GM18861 (cell line): ENCODE results near the gene C16orf96.
A peak's percentile ranks its signal among the peaks of the same experiment; 100 is the strongest.

Experiments used
- ATAC-seq: cut with Tn5 transposase; IDR thresholded peaks from one replicate; pipeline ENCODE4 v1.9.1; 2021; ENCODE audit not compliant: unreplicated experiment

C16orf96 gene

DNA sequence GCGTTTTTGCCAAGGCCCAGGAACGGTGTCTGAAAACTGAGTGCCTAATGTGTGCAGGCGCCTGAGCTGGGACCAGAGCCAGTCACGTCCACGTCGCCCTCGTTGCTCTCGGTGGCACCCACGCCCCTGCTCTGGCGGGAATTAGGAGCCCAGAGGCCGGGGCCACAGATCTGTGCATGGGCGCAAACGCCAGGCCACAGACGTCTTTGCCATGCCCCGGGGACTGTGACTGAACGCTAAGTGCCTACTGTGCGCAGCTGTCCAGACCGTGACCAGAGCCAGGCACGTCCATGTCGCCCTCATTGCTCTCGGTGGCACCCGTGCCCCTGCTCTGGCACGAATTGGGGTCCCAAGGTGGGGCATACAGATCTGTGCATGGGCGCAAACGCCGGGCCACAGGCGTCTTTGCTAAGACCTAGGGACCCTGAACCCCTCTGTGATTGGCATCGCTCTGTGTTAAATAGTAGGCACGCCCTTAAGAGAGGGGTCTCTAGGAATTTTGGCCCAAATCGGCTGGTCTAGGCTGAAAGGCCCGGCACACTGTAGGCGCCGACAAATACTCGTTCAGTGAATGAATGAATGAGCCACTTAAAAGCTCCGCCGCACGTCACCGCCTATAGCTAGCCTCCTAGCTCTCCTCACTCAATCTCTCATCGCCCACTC, 59.4 kb downstream of the C16orf96 start:
- ATAC-seq = no peak

DNA sequence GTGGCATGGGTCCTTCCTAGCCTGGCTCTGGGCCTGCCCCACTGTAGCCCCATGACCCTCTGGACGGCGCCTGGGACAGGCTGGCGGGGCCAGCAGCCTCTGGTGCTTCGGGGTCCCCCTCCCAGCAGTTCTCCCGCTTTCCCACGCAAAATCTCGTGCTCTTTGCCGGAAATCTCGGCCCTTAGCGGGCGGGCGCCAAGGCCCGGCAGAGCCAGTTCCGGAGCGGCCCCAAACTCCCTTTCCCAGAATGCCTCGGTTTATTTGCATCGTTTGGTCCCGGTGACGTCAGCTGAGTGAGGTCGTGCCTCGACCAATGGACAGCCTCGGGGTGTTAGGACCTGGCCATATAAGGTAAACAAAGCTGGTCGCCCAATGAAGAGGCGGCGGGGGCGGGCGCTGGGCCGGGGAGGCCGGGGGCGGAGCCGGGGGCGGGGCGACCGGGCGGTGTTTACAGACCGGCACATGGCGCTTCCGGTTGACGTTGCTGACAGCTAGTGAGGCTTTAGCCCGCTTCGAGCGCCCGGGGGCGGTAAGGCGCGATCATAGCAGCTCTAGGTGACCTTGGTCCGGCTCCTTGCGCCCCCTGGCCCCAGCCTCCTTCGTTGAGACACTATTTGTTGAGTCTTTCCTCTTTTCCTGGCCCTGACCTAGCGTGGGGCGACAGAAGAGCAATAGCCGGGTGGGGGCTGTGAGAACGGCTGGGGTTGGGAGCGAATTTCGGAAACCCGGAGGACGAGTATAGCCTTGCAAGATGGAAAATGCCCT, 60.1 kb downstream of the C16orf96 start:
- ATAC-seq = peak; percentile 62

DNA sequence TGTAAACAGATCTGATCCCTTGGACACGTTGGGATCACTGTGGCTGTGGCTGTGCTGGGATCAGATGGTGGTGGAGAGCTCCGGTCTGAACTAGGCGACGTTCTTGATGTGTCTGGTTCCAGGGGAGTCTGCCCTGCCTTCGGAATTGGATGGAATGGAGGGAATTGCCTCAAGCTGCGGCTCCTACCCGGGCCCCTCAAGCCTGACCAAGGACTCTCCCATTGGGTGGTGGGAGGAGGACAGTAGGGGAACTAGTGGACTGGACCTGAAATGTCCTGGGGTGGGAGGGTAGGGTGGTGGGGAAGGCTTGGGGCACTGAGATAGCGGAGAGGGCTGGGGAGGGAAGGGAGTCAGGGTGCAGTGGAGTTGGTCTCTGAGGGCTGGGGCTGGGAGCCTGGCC, 61.7 kb downstream of the C16orf96 start:
- no peak for ATAC-seq

DNA sequence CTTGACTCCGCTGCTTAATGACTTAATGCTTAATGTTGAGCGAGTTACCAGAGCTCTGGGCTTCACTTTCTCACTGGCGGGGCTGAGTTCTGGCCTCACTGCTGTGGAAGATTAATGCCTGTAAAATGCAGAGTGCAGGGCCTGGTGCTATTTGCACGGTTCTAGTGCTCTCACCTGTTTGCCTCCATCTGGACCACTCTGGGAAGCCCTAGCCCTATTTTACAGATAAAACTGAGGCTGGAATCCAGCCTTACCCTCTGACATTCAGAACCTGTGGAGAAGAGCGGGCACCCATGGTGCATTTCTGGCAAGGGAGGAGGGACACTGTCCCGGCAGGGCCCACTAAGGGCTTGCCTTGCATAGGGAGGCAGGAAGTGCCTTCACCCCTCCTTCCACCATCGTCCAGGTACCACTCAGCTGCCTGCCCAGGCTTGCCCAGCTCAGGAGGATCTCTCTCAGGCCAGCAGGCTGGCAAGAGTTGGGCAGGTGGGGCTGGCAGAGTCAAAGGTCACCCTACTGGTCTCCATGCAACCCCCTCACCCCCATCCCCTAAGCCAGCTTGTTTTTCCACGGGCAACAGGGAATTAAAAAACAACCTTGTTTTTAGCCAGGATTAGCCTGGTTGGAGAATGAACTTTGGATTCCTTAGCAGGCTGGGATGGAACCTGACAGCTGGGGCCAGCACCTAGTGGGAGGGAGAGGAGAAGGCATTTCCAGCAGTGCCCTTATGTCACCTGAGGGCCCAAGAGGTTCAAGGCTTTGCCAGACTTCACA, 62.7 kb downstream of the C16orf96 start:
- no peak for ATAC-seq

DNA sequence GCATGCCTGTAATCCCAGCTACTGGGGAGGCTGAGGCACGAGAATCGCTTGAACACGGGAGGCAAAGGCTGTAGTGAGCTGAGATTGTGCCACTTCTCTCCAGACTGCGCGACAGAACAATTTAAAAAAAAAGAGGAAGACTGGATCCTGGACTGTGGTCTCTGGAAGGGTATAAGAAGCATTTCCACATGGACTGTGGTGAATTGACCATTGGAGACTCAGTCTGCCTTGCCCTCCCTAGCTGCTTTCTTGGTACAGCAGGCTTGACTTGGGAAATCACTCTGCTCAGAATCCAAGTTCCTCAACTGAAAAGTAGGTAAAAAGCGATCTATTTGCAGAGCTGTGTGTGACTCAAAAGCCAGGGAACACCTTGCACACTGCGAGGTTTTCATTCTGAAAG, 67.5 kb downstream of the C16orf96 start:
- no peak for ATAC-seq

DNA sequence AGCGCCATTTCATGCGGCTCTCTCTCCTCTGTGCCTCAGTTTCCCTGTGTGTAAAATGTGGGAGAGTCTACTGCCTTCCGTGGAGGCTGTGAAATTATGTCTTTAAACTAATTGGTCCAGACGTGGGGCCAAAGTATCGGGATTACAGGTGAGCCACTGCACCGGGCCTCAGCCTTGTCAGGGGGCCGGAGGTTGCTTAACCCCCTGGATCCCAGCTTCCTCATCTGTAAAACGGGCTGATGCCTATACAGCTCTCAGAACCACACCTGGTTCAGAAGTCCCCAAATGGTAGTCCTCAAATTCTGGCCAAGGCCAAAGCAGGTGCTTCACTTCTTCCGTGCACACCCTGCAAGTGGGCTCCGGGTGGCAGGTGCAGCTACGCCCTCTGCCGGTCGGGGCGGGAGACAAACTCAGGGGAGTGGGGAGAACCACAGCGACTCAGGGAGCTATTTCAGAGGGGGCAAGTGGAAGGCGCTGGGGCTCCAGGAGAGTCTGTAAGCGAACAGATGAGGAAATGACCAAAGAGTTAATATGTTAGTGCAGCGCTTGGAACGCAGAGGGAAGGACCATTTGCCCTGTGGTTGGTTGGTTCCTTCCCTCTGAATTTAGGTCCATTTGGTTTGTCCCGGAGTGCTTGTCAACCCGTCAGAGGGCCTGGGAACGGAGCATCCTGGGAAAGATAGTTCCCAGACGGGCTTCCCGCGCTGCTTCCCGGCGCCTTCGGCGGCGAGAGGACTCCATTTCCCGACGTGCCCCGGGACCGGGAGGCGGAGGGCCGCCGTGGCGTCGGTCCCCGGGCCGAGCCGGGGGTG, 68.1 kb downstream of the C16orf96 start, which contains the start of gene MGRN1:
Gene MGRN1 (plus strand): TSS at position 812 of the 812 bp plus-strand sequence. CDS start 135 bp downstream, outside the sequence.
- ATAC-seq = peak; percentile 66

DNA sequence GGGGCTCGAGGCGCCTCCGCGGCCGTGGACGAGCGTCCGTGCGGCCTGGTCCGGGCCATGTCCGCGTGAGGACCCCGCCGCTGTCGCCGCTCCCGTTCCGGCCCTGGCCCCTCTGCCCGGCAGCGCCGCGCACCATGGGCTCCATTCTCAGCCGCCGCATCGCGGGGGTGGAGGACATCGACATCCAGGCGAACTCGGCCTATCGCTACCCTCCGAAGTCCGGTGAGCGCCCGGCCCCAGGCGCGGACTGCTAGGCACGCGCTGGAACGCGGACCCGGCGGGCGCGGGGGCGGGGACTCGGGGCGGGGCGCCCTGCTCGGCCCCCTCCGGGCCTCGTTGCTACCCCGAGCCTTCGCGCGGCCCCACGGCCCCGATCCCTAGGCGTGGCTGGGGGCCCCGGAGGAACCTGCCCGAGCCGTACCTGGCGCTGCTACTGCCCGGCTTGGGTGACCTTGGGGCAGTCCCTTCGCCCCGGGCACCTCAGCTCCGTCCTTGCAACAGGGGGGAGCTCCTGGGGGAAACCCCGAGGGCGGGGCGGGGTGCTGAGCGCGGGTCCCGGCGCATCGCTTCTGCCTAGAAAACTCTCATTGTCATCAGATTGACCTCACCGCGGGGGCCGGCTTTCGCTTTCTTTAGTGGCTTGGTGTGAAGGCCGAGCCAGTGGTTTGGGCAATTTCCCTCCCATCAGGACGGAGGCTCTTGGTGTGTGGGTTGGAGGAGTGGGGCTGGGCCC, 68.9 kb downstream of the C16orf96 start:
- ATAC-seq = peak; percentile 31

DNA sequence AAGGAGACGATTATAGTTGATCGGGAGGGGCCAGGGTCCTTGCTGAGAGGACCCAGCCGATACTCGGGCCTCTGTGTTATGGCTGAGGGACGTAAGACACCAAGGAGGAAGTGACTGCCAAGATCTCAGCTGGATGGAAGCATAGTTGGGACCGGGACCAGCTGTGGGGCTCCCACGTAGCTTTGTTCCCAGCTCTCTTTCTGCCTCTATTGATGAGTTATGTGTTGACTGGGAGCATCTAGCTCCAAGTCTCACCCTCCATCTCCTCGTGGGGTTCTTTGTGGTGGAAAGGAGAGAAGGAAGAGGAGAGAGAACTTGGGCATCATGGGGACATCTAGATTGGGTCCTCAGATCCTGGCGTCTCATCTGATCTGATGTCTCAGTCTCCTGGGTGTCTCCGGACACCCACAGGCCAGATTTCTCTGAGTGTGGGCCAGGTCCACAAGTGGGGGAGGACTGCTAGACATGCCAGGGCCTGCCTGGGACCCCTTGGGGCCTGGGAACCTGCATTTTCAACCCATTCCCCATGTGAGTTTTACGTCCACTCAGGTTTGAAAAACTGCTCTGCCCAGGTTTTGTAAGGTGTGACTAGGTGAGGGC, 69.5 kb downstream of the C16orf96 start:
- ATAC-seq = no peak

DNA sequence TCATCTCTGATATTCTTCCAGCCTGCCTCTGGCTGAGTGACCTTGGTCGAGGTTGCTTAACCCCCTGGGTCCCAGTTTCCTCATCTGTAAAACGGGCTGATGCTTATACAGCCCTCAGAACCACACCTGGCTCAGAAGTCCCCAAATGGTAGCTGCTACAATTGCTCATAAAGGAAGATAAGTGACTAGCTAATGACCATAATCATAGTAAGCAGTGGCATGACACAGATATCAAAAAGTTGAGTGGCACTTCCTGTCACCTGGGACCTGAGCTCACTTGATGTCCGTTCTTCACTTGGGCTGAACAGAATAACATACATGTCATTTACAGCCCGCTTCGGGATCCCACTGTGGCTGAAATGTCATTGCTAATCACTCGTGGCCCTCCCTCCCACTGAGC, 70.3 kb downstream of the C16orf96 start:
- ATAC-seq = no peak

DNA sequence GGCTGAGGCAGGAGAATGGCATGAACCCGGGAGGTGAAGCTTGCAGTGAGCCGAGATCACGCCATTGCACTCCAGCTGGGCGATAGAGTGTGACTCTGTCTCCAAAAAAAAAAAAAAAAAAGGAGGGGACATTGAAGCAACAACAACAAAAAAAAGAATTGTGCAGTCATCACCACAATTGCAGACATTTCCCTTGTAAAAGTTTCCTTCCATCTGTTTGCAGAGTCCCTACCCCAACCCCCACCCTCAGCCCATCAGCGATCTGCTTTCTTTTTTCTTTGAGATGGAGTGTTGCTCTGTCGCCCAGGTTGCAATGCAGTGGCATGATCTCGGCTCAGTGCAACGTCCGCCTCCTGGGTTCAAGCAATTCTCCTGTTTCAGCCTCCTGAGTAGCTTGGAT, 72.1 kb downstream of the C16orf96 start:
- no peak for ATAC-seq

DNA sequence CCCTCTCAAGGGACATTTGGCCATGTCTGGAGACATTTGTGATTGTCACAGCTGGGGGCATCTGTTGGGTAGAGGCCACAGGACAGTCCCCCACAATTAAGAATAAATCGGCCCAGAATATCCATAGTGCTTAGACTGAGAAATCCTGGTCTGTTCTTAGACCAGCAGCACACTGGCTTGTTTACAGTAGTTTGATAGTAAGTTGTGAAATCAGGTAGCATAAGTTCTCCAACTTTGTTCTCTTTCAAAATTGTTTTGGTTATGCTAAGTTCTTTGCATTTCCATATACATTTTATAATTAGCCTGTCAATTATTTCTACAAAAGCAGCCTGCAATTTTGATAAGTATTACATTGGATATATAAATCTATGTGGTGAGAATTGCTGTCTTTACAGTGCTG, 75.3 kb downstream of the C16orf96 start:
- ATAC-seq = no peak

DNA sequence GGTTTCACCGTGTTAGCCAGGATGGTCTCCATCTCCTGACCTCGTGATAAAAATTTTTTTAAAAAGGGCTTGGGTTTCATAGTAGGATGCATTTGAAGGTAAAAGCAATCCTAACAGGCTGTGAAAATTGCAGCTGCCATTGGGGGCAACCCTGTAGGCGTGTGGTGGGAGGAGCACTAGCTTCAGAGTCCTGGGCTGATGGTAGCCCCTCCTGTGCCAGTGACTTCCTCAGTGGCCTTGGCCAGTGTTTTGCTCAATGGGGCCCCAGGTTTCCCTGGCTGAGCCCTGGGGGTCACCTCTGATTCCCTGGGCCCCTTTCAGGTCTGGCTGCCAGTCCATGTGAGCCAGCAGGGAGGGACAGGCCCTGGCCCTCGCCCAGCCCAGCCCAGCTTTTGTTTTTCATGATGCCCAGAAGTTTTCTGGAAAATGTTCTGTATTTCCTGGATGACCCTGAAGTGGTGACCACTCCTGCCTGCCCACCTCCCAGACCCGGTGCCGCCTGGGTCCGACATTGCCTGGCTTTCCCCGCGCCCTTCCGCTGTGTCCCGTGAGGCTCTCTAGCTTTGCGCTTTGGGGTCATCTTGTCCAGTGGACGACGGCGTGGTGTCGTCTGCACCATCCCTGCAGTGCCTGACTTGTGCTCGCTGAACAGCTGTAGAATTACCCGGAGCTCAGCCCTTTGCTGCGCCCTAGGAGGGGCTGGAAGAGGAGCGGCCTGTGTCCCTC, 77.9 kb downstream of the C16orf96 start:
- no peak for ATAC-seq

DNA sequence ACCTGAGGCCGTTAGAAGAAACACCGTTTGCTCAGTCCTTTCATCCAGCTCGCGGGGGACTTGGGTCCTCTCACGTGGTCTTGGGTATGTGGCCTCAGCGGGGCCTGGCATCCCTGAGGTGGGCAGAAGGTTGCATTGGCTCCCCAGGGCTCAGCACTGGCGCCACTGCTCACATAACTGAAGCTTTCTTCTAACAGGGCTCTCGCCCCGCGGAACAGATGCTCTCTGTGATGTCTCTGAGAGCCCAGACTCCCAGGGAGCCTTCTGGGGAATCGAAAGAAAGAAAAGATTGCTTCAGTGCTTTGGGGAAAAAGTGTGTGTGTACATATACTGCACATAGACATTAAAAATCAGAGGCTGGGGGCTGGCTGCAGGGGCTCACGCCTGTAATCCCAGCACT, 78.6 kb downstream of the C16orf96 start:
- ATAC-seq = no peak

DNA sequence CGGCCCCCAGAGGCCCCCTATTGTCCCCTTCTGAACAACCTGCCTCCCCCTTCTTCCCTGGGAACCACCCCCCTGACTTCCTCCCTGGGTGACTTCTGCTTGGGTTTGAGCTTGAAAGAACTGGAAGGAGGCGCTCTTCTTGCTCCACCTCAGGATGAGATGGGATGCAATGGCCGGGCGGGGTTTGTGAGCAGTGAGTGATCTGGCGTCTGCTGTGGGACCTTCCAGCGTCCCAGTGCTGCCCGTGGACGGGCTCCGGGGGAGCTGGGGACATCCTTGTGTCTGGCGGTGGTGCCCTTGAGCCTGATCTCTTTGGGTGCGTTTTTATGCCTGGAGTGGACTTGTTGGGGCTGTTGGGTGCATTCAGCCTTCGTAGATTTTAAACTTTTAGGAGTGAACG, 80.1 kb downstream of the C16orf96 start:
- no peak for ATAC-seq

DNA sequence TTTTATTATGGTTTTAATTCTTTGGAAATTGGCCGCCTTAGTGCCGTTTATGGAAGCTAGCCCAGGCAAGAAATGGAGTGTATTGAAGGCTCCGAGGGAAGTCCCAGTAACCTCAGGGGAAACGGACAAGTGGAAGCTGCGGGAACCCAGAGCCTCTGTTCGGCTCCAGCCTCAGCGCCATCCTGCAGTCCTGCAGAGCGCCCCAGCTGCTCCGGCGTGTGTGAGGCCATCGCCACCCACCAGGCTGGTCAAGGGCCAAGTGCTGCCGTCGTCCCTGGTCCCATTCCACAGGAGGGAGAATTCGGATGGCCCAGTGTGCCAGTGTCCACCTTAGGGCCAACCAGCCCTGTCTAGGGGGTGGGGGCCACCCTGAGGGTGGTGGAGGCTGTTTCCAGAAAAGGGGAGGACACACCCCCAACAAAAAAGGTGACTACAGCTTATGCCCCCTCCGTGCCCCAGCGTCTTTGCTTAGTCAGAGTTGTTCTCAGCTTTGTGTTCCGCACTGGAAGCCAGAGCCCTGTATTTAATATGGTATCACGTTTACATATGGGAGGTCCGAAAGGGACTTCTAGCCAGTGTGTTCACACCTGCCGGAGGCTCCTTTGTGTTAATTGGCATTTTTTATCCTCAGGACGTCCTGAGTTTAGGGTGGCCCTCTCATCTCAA, 81.5 kb downstream of the C16orf96 start:
- ATAC-seq = no peak

DNA sequence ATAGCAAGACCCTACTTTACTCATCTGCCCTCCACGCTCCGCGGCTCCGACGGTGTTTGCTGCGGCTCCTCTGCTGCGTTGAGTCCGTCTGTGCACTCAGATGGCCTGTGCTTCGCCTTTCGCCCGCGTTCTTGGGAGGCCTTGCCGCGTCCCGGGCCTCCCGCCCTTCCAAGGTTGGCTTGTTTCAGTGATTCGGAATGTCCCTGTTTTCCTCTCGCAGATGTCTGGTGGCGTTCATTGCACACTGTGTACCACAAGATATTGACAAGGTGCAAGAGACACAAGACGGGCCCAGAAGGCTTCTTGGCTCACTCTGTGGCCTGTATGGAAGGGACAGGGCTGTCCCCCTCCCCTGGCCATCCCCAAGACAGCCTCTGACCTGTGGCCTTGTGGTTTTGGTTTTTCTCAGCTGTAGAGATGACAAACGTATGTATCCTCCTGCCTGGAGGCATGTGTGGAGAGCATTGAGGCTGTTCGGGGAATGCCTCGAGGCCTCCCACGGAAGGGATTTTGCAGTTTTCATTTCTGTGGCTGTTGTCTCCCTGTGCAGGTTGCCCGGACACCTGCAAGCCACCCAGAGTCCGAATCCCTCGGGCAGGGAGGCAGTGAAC, 83.9 kb downstream of the C16orf96 start:
- no peak for ATAC-seq

DNA sequence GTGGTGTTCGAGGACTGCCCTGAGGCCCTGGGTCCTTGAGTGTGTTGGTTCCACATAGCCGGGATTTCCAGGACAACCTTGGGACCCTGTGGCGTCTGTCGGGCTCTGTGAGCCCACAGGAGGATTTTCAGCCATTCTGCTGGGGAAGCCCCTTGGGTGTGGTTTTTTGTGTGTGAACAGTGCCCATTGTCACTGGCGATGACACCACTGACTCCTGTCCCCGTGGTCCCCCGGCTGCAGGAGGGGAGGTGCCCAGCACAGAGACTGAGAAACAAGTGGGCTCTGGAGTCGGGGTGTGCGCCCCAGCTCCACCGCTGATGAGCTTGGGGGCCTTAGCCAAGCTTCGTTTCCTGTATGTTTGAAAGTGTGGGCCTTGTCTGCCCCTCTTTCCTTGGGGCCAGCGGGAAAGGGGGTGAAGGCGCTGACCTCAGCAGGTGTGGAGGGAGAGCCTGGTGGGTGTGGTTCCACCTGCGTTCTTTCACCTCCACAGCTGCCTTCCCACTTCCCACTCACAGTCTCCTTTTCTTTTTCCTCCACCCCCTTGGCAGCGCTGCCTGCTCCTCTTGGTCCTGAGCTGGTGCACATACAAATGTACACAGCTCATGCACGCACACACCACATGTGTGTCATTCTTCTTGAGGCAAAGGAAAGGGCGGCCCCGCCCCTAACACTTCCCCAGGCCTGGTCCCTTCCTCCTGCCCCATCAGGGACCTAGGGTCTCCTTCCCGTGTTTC, 84.6 kb downstream of the C16orf96 start:
- no peak for ATAC-seq

DNA sequence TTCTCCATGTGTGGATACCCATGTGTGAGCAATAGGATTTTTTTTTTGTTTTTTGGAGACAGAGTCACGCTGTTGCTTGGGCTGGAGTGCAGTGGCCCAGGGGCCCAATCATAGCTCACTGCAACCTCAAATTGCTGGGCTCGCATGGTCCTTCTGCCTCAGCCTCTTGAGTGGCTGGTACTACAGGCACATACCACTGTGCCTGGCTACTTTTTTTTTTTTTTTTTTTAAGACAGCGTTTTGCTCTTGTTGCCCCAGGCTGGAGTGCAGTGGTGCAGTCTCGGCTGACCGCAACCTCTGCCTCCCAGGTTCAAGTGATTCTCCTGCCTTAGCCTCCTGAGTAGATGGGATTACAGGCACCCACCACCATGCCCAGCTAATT, 85.2 kb downstream of the C16orf96 start:
- ATAC-seq = no peak
